ENCODE data around the gene CRNN. TPM values are rescaled to one million over a fixed set of nuclear protein-coding genes. Genes with fewer than 3 reads are reported as not detected.

The CRNN gene
- polyA plus RNA-seq, 2 of the 4 experiments (the other 2 are of a cell fraction), result not detected

GRCh38 chr1:152419917-152420316 lies 5.9 kb upstream of the CRNN start:
- CTCF ChIA-PET, result interaction anchor here (1.5 to 4.8 kb wide), 2 partner anchors 39 to 60 kb away, joined by 3 to 21 read pairs; no protein-coding TSS in a partner anchor
- FAIRE-seq, result no peak
- WGBS (ENCODE audit: missing lambda C conversion rate), result 0% methylated on average over 1 of the region's 1 CpG

More at GRCh38 chr1:152419917-152420316, 5.9 kb upstream of the CRNN start:
- no peak overlapping the region for H3K27ac ChIP-seq
- H3K4me2 ChIP-seq, result no peak overlapping the region
- TF ChIP-seq RCOR1 (IDR thresholded peaks at IDR 0.05; ENCODE audit: low read depth, low read length) (no peak), HOXA7 (CRISPR knock-in tag; IDR thresholded peaks at IDR 0.05) (no peak), RFX5 (IDR thresholded peaks at IDR 0.05) (no peak), REST (IDR thresholded peaks at IDR 0.05) (no peak), JUNB (IDR thresholded peaks at IDR 0.05) (no peak), POLR2A (IDR thresholded peaks at IDR 0.05; ENCODE audit: low read length) (no peak), HDAC2 (IDR thresholded peaks at IDR 0.05) (no peak), SMC3 (IDR thresholded peaks at IDR 0.05) (no peak), KDM5A (IDR thresholded peaks at IDR 0.05) (no peak), ATOH8 (CRISPR knock-in tag; IDR thresholded peaks at IDR 0.05; ENCODE audit: low read depth) (no peak), ZC3H11A (IDR thresholded peaks at IDR 0.05) (no peak), RARB (CRISPR knock-in tag; IDR thresholded peaks at IDR 0.05) (no peak), CBX8 (IDR thresholded peaks at IDR 0.05) (no peak), EP300 (IDR thresholded peaks at IDR 0.05) (no peak), SREBF2 (IDR thresholded peaks at IDR 0.05) (no peak), RAD21 (conservative IDR thresholded peaks at IDR 0.05 in 1 of 2, IDR thresholded peaks at IDR 0.05 in 1 of 2) (no peak), MAZ (IDR thresholded peaks at IDR 0.05; ENCODE audit: borderline replicate concordance, low read depth, low read length) (no peak), PBX3 (IDR thresholded peaks at IDR 0.05) (no peak), HMGXB4 (CRISPR knock-in tag; IDR thresholded peaks at IDR 0.05; ENCODE audit: borderline replicate concordance) (no peak), USF2 (IDR thresholded peaks at IDR 0.05) (no peak)
- DNase-seq (ENCODE audit: low read depth in 1 of 2, low spot score in 1 of 2) (no peak), ATAC-seq (no peak)
- H3K4me3 ChIP-seq, result no peak overlapping the region
- POLR2A ChIA-PET, result no interaction called here
- H3K4me1 ChIP-seq, result no peaks in the 10 kb centered on the region
- H3K9me3 ChIP-seq, result peaks cover 7% of the 10 kb centered on the region; the same call in 1 of the 3 replicates

Measured in A549 (cell line).